ENCODE measurements around the gene OR51V1. TPM values are rescaled to one million over a fixed set of nuclear protein-coding genes. Genes with fewer than 3 reads are reported as not detected.

OR51V1 gene
- total and polyA plus RNA-seq, 10 of the 15 experiments (the other 5 are each of a cell fraction or from before 2014, with no cell fraction given), result not detected

- Histone ChIP-seq H3K79me2 (ENCODE audit: control insufficient read depth, insufficient read depth, low read length) (no peaks in the 10 kb centered on the region), H3K9ac (ENCODE audit: control insufficient read depth, insufficient read depth, low read length) (no peak overlapping the region), H4K20me1 (ENCODE audit: control insufficient read depth, insufficient read depth) (no peaks in the 10 kb centered on the region), H3K27ac (ENCODE audit: control insufficient read depth, insufficient read depth) (no peak overlapping the region), H3K4me3 (no peak overlapping the region), H3K27me3 (replicated peaks in 1 of 2; ENCODE audit: control insufficient read depth in 2 of 2, insufficient read depth in 2 of 2, low read length in 1 of 2) (no peaks in the 10 kb centered on the region), H2AFZ (ENCODE audit: control insufficient read depth, low read depth, low read length) (no peak overlapping the region), H3K36me3 (ENCODE audit: control insufficient read depth in 2 of 2, insufficient read depth in 2 of 2, low read length in 1 of 2) (no peaks in the 10 kb centered on the region), H3K9me3 (replicated peaks; ENCODE audit: control insufficient read depth, insufficient read depth, low read length) (no peaks in the 10 kb centered on the region), H3K4me1 (ENCODE audit: control insufficient read depth, insufficient read depth, low read length) (no peaks in the 10 kb centered on the region), H3K4me2 (ENCODE audit: control insufficient read depth, insufficient read depth) (no peak overlapping the region)
- BruUV-seq (replicated peaks), result no TSS peak
- intact Hi-C loops (cut with micrococcal nuclease; ENCODE audit: unreplicated experiment), result no loop called here
- WGBS (ENCODE audit: insufficient coverage, insufficient replicate concordance, low lambda C conversion rate, missing lambda C conversion rate), result 0% methylated on average over 1 of the region's 1 CpG
- RAD21 ChIA-PET (ENCODE audit: unreplicated experiment), result no interaction called here
- SMC1A ChIA-PET (ENCODE audit: uncharacterized antibody, unreplicated experiment), result no interaction called here
- in situ Hi-C loops (cut with MboI), result no loop called here
- CTCF ChIA-PET, result no interaction called here
- POLR2A ChIA-PET, result no interaction called here
- ATAC-seq, result no peak
- no peak for DNase-seq (ENCODE audit: low read depth, low spot score)
- no peak for FAIRE-seq
- TF ChIP-seq NFYB (IDR thresholded peaks at IDR 0.05; ENCODE audit: insufficient read depth, low read depth, low read length), result no peak
- TF ChIP-seq MEF2B (IDR thresholded peaks at IDR 0.05; ENCODE audit: partially characterized antibody, poor library complexity, severe bottlenecking), result no peak
- no peak for TF ChIP-seq EP300 (IDR thresholded peaks at IDR 0.05; ENCODE audit: borderline replicate concordance in 1 of 2, control insufficient read depth in 1 of 2, low read depth in 2 of 2, low read length in 2 of 2)
- no peak for TF ChIP-seq TCF3 (IDR thresholded peaks at IDR 0.05; ENCODE audit: borderline replicate concordance, insufficient read depth, low read depth, low read length)
- TF ChIP-seq ETV6 (conservative IDR thresholded peaks at IDR 0.05 in 1 of 2, IDR thresholded peaks at IDR 0.05 in 1 of 2; ENCODE audit: borderline replicate concordance in 1 of 2, low read depth in 1 of 2), result no peak
- TF ChIP-seq CHD4 (IDR thresholded peaks at IDR 0.05), result no peak
- no peak for TF ChIP-seq ZNF622 (IDR thresholded peaks at IDR 0.05)
- no peak for TF ChIP-seq RELB (IDR thresholded peaks at IDR 0.05; ENCODE audit: low read depth)
- TF ChIP-seq TBL1XR1 (IDR thresholded peaks at IDR 0.05; ENCODE audit: low read depth, low read length), result no peak
- no peak for TF ChIP-seq SMAD1 (IDR thresholded peaks at IDR 0.05; ENCODE audit: low read depth, partially characterized antibody)
- no peak for TF ChIP-seq BMI1 (IDR thresholded peaks at IDR 0.05; ENCODE audit: borderline replicate concordance)
- no peak for TF ChIP-seq RELA (IDR thresholded peaks at IDR 0.05; ENCODE audit: borderline replicate concordance, partially characterized antibody)
- no peak for TF ChIP-seq ZNF207 (IDR thresholded peaks at IDR 0.05; ENCODE audit: borderline replicate concordance)
- TF ChIP-seq ZBTB40 (IDR thresholded peaks at IDR 0.05; ENCODE audit: borderline replicate concordance), result no peak
- TF ChIP-seq ZNF24 (IDR thresholded peaks at IDR 0.05), result no peak
- no peak for TF ChIP-seq CBX5 (IDR thresholded peaks at IDR 0.05; ENCODE audit: low read depth)
- no peak for TF ChIP-seq EED (IDR thresholded peaks at IDR 0.05; ENCODE audit: low read depth)
- no peak for TF ChIP-seq NFIC (IDR thresholded peaks at IDR 0.05; ENCODE audit: low read depth, low read length)
Measured at GRCh38 chr11:5223686-5224085, 23.2 kb upstream of the OR51V1 start.
